Endometrium (tissue), 2 donors: ENCODE measurements around the gene NMUR1.

ENCODE experiments used
- FAIRE-seq: peaks from 2 replicates; lab custom pipeline; 2012; peaks lifted over from hg19 to GRCh38; lab: Jason Lieb, UNC
- donor health status: control.
- donor health status: control.

Gene NMUR1

GRCh38 chr2:231525248-231526163 lies 4.7 kb downstream of the NMUR1 start:
- FAIRE-seq: no peak

DNA sequence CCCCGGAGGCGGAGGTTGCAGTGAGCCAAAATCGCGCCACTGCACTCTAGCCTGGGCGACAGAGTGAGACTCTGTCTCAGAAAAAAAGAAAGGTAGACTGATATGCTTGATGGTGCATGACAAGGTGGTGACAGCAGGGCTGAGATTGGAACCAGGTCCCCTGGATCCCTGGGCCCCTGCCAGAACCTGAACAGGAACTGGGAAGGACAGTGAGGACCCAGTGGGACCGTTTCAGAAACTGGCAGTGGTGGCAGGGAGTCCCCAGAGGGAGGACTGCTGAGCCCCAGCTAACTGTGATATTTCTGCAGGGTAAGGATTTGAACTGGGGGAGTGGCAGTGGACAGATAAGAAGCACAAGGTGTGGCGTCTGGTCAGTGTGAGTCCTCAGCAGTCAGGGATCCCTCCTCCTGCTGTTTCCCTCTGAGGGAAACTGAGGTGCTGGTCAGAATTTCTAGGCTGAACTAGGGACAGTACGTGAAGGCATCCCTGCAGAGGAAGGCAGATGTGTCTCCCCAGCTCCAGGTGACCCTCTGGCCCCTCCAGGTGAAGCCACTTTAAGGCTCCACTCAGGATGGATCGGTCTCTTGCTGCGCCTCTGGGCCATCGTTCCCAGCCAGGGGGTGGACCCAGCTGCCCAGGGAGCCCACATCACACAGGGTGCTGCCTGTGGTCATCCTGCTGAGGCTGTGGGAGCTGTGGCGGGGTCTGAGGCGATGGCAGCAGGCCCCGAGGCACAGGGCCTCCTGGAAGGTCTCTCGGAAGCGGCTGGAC lies 5.6 kb downstream of the NMUR1 start:
- FAIRE-seq: no peak

- FAIRE-seq: no peak
These were observed 6.6 kb downstream of the NMUR1 start for GRCh38 chr2:231523451-231524285.

- no peak for FAIRE-seq
These were observed 7.6 kb downstream of the NMUR1 start for GRCh38 chr2:231522418-231523180.

DNA sequence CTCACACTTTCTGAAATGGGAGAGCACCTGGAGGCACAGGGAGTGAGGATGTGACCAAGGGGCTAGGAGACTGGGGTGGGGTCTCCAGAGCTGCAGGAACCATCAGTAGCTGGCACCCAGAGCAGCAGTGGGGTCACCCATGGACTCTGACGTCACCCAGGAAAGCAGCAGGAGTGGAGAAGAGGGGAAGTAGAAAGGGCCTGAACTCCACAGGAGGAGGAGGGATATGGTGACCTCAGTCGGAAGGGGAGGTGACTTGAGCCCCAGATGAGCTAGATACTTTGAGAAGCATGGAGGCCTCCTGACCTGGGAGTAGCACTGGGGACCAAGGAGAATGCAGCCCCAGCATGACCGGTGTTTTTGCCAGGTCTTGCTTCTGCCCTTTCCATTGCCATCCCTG lies 8.8 kb downstream of the NMUR1 start:
- FAIRE-seq: no peak

GRCh38 chr2:231519975-231520555 lies 10.2 kb downstream of the NMUR1 start:
- FAIRE-seq: no peak

DNA sequence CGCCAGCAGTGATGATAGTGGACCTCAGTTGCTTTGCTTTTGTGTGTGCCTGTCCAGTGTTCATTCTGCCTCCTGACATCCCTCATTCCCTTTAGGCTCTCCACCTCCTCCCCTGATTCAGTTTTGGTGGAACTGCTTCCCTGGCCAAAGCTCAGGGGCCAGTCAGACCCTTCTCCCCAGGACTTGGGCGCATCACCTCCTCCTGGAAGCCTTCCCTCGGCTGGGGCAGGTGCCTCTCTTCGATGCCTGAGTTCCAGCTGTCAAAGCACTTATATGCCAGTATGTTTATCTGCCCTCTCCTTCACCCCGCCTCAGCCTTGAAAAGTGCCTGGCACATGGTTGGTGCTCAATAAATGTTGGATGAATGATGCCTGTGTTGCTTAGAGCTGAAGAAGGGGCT lies 11.5 kb downstream of the NMUR1 start:
- no peak for FAIRE-seq

GRCh38 chr2:231515603-231516002 lies 14.6 kb downstream of the NMUR1 start:
- no peak for FAIRE-seq

- no peak for FAIRE-seq
These were observed 15.3 kb downstream of the NMUR1 start for GRCh38 chr2:231514951-231515297.

GRCh38 chr2:231514225-231514950 lies 15.9 kb downstream of the NMUR1 start:
- no peak for FAIRE-seq

GRCh38 chr2:231513746-231514224 lies 16.5 kb downstream of the NMUR1 start:
- no peak for FAIRE-seq

- no peak for FAIRE-seq
These were observed 18.0 kb downstream of the NMUR1 start for GRCh38 chr2:231512222-231512621.

DNA sequence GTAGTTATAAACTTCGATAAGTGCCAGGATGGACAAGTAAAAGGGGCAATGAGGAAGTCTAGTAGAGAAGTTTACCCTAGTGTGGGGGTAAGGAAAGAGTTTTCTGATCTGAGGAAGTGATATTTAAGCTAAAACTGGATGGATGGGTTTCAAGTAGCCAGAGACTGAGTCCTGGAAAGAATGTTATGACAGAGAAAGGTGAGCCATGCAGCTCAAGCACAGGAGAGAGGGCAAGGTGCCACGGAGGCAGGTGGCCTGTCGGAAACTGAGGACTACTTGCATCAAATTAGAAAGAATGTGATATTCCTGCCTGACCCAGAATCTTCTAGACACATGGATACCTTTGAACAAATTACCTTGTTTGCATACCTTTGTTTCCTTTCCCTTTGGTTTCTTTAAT lies 26.5 kb downstream of the NMUR1 start:
- no peak for FAIRE-seq

- FAIRE-seq: no peak
These were observed 27.6 kb downstream of the NMUR1 start for GRCh38 chr2:231502596-231502995.

DNA sequence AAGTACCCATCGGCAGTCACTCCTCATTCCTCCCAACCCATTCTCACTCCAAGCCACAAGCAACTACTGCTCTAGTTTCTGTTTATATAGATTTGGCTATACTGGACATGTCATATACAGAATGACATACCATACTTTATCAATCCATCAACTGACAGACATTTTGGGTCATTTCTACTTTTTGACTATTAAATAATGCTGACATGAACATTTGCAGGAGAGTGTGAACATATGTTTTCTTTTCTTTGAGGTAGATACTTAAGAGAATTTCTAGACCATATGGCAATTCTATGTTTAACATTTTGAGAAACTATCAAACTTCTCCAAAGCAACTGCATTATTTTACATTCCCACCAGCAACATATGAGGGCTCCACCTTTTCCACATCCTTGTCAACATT lies 32.6 kb downstream of the NMUR1 start:
- no peak for FAIRE-seq

DNA sequence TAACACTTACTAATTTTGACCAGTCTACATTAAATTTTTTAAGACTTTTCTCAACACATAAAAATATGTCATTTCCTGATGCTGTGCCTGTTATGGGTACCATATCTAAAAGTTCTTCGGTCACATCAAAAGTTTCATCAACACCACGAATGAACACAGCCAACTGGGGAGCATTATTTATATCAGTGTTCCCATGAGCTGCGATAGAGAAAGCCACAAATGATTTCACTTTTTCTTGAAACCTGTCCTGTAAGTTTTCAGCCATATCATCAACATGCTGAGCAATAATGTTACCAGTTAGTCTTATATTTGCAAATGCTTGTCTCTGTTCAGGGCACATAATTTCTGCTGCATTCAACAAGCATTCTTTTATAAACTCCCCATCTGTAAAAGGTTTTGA lies 35.6 kb downstream of the NMUR1 start:
- FAIRE-seq: no peak

DNA sequence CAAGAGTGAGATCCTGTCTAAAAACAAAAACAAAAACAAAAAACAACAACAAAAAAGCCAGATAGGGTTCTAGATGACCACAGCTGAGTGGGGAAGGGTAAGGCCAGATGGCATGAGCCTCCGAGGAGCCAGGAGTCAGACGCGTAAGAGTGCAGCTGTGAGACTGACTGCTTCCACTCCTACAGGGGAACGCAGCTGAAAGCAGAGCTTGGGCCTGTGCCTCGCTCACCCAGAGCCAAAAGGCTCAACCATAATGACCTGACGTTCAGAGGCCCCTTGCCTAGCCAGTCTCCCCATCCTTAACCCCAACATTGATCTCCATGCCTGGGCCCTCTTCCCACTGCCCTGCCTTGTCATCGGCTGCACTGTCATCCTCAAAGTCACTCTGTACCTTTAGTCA lies 39.4 kb downstream of the NMUR1 start:
- no peak for FAIRE-seq

- no peak for FAIRE-seq
These were observed 40.3 kb downstream of the NMUR1 start for GRCh38 chr2:231489990-231490389.

DNA sequence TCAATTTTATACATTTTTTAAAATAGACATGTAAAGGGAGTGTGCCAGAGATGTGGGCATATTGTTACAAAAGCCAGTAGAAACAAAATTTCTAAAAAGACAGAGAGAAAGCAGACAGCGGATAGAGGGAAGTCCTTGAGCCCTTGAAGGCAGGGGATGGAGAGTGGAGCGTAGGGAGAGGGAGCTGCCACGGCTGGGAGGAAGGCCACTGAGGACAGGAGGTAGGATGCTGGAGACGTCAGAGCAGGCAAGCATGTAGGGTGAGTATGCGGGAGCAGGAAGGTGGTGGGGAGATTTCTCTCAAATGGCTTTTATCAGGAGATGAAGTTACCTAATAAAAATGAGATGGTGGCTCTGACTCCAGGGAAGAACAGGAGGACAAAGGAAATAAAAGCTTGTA lies 41.9 kb downstream of the NMUR1 start:
- FAIRE-seq: no peak

- no peak for FAIRE-seq
These were observed 43.2 kb downstream of the NMUR1 start for GRCh38 chr2:231486851-231487596.
